ENCODE results near the gene OR5T2. TPM values are rescaled to one million over a fixed set of nuclear protein-coding genes. Genes with fewer than 3 reads are reported as not detected.
"Not testable (repeated sequence)": the region's sequence is repeated elsewhere in the genome, so short reads cannot be mapped to it uniquely, and the experiment has no call there.

The OR5T2 gene
- total RNA-seq (2014; rRNA removed; shearing (Covaris generic)), result not detected in 2 replicates
- polyA plus RNA-seq (2015; cell fraction: cytosol; rRNA removed), result not detected in 2 replicates
- polyA plus RNA-seq (2015; cell fraction: nucleus; rRNA removed), result not detected in 2 replicates

DNA sequence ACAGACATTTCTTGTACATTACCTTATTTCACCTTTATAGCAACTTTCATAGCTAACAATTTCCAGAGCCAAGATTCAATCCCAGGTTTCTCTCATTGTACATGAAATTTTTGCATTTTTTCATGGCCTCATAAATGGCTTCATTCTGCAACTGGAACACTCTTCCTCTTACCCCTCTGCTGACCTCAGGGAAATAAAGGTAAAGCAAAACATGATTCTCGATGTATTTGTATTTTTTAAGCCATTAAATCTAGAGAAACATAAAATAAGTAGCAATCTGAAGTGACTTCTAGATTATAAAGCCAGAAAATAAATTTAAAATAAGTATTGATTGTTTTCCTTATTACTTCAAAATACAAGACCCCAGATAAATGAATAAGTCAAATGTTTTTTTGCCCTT, at the start of gene OR5T2:
Gene OR5T2, minus strand, starts transcription at position 101 of the 400 bp plus-strand sequence. CDS start 1,193 bp downstream, outside the sequence.
- in situ Hi-C loops (cut with HindIII; ENCODE audit: low pct_unique_long_range_greater_than_20kb, low sequenced_read_pairs), result no loop called here
- no peak for DNase-seq (ENCODE audit: low read depth, low spot score)

DNA sequence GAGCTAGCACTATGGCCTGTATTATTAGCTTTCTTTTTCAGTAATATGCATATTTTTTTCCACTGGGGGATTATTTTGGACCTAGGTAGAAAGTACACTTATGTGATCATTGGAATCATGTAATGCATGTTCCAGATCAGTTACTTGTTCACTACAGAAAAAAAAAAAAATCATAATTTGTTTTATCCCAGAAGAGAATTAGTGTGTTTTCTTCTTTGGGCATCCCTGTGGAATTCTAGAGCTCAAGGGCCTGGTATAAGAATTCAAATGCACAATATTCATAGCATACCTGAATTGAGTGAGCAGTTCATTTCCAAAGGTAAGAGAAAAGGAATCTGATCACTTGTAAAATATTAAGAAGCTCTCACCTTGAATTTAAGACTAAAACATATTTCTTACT, 39.8 kb upstream of the OR5T2 start, which contains the start of gene OR5T1:
Gene OR5T1, plus strand, starts transcription at position 301 of the 400 bp plus-strand sequence. CDS start 1,485 bp downstream, outside the sequence.
- no peak for DNase-seq (ENCODE audit: low read depth, low spot score)
- in situ Hi-C loops (cut with HindIII; ENCODE audit: low pct_unique_long_range_greater_than_20kb, low sequenced_read_pairs), result no loop called here

DNA sequence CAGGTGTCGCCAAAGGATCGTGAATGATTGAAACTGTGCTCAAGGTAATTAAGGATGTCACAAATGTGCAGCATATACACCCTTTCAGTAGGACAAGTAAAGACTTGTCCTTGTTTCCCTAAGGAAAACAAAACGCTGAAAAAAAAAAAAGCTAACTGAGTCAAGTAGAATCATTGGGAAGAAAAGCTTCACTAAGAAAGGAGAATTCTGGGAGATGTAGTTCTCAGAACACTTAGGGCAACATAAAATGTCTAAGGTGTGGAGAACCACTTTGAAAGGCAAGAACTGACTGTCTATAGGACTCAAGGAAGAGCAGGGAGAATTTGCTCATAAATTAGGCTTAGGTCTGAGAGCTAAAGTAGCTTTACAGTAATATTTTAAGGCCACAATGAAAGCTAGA, 37.0 kb upstream of the OR5T2 start:
- DNase-seq (ENCODE audit: low read depth, low spot score), result peak; percentile 4
- in situ Hi-C loops (cut with HindIII; ENCODE audit: low pct_unique_long_range_greater_than_20kb, low sequenced_read_pairs), result no loop called here

DNA sequence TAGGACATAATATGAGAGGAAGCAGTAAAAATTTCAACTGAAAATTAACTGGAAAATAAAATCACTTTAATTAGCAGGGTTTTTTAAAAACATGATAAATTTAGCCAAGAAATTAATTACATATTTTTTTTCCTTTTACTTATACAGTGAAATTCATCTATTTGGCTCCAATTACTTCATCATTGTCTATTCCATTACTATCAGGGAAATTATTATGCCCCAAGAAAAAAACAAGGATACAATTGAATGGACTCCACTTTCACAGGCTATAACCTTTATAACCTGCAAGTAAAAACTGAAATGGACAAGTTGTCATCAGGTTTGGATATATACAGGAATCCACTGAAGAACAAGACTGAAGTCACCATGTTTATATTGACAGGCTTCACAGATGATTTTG, 17.9 kb upstream of the OR5T2 start, which contains the start of gene OR5T3:
Gene OR5T3, plus strand, starts transcription at position 301 of the 400 bp plus-strand sequence. Its CDS starts 0 bp downstream, at position 301.
- DNase-seq (ENCODE audit: low read depth, low spot score), result no peak
- in situ Hi-C loops (cut with HindIII; ENCODE audit: low pct_unique_long_range_greater_than_20kb, low sequenced_read_pairs), result no loop called here

DNA sequence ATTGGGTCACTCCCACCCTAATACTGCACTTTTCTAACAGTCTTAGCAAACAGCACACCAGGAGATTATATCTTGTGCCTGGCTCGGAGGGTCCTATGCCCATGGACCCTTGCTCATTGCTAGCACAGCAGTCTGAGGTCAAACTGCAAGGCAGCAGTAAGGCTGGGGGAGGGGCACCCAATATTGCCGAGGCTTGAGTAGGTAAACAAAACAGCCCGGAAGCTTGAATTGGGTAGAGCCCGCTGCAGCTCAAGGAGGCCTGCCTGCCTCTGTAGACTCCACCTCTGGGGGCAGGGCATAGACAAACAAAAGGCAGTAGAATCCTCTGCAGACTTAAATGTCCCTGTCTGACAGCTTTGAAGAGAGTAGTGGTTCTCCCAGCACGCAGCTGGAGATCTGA, 14.3 kb downstream of the OR5T2 start:
- in situ Hi-C loops (cut with HindIII; ENCODE audit: low pct_unique_long_range_greater_than_20kb, low sequenced_read_pairs); DNase-seq (ENCODE audit: low read depth, low spot score): not testable (repeated sequence)

DNA sequence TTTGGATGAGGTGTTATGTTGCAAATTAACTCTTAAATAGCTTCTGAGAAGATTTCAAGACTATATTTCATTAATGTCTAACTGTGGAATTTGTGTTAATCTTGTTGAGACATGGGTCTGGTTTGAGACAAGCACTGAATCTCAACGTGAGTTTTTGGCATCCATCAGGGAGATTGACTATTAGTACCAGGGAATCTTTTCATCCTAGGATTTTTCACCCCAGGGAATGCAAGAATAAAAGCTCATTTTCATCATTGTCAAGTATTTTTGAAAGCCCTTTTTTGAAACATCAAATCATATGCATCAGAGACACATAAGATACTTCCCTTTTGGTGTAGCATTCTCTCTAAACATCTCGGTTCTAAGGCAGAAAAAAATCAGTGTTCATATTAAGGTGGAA, 19.5 kb downstream of the OR5T2 start:
- in situ Hi-C loops (cut with HindIII; ENCODE audit: low pct_unique_long_range_greater_than_20kb, low sequenced_read_pairs), result no loop called here
- DNase-seq (ENCODE audit: low read depth, low spot score), result no peak

DNA sequence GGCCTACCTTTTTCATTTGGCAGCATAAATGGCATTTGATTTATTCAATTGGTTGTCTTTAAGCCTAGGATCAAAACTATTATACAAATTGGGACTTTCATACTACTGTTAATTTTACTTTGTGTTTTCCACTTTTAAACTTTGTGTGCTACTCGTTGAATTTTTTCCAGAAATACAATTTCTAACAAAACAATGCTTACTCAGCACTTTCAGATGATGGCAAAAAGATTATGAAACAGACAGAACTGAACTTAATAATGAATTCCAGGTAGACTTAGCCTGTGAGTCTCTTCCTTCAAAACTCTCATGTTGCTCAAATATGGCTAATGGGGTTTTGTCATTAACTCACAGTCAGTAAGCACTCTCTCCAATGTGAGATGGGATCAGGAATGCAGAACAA, 26.3 kb downstream of the OR5T2 start:
- no peak for DNase-seq (ENCODE audit: low read depth, low spot score)
- in situ Hi-C loops (cut with HindIII; ENCODE audit: low pct_unique_long_range_greater_than_20kb, low sequenced_read_pairs), result no loop called here

DNA sequence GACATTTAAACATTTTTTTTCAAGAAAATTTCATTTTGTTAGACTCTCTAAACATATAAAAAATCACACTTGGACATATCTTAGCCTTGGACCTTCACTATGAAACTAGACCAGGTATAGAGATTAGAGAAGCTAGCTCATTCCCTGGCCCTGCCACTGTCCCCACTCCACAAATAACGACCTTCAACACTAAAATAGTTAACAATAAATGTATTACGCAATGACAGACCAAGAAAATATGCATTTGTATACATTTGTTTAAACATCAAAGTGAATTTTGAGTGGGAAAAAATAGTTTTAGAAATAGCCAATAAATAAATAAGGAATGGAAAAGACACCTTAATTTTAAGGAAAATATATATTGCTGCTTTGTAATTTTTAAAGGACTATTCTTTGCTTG, 36.7 kb downstream of the OR5T2 start:
- in situ Hi-C loops (cut with HindIII; ENCODE audit: low pct_unique_long_range_greater_than_20kb, low sequenced_read_pairs), result no loop called here
- no peak for DNase-seq (ENCODE audit: low read depth, low spot score)

DNA sequence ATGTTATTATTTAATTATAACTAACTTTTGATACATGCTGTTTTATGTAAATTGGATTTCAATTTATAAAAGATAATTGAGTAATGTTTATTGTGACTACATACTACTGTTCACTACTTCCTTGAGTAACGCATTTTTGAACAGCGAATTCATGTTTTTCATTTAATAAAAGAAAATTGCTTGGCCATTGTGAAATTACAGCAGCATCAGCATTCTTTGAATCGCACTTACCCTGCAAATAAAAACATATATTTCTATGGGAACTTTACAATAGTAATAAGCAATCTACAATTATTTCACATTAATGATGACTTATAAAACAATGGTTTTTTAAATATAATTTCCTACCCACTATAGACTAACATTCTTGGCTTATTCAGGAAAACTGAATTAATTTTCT, 37.4 kb downstream of the OR5T2 start:
- in situ Hi-C loops (cut with HindIII; ENCODE audit: low pct_unique_long_range_greater_than_20kb, low sequenced_read_pairs), result no loop called here
- no peak for DNase-seq (ENCODE audit: low read depth, low spot score)

DNA sequence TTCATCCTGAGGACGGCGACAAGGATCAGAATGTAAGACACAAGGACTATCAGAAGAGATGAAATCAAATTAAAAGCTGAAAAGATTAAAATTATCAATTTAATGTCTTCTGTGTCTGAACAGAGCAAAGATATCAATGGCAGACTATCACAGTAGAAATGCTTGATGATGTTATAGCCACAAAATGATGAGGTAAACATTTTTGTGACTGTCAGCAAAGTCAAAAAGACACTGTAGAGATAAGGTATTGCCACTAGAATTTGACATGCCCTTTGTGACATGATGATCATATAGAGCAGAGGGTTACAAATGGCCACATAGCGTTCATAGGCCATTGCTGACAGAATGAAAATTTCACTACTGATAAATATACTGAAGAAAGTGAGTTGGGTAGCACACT, 45.5 kb downstream of the OR5T2 start:
- in situ Hi-C loops (cut with HindIII; ENCODE audit: low pct_unique_long_range_greater_than_20kb, low sequenced_read_pairs), result no loop called here
- no peak for DNase-seq (ENCODE audit: low read depth, low spot score)

DNA sequence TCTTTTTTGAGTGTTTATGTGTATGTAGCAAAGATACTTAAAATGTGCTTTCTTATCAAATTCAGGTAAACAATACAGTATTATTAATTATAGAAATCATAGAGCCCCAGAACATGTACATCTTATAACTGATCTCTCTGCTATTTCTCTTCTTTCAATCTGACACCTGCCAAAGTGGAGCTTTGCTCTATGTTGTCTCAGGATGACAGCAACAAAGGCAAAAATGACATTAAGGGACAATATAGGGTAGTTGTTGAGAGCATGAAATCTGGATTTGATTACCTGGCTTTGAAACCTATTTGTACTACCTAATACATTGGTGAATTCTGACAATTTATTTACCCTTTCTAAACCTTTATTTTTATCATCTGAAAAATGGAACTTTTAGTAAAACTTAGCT, 50.6 kb downstream of the OR5T2 start:
- in situ Hi-C loops (cut with HindIII; ENCODE audit: low pct_unique_long_range_greater_than_20kb, low sequenced_read_pairs), result no loop called here
- DNase-seq (ENCODE audit: low read depth, low spot score), result no peak

Other genes starting within 250 kb of the OR5T2 start
- gene OR5F1, start 239.6 kb downstream of the OR5T2 start, total RNA-seq (2014; rRNA removed; shearing (Covaris generic)), result not detected in 2 replicates
- not detected in 2 replicates for gene OR5AS1, start 206.6 kb downstream of the OR5T2 start, total RNA-seq (2014; rRNA removed; shearing (Covaris generic))
- gene OR8I2, start 140.9 kb downstream of the OR5T2 start, total RNA-seq (2014; rRNA removed; shearing (Covaris generic)), result not detected in 2 replicates
- gene OR8H2, start 130.6 kb downstream of the OR5T2 start, total RNA-seq (2014; rRNA removed; shearing (Covaris generic)), result not detected in 2 replicates
- gene OR8H3, start 111.9 kb downstream of the OR5T2 start, total RNA-seq (2014; rRNA removed; shearing (Covaris generic)), result not detected in 2 replicates
- gene OR8J3, start 94.1 kb downstream of the OR5T2 start, total RNA-seq (2014; rRNA removed; shearing (Covaris generic)), result not detected in 2 replicates
- gene OR8K5, start 73.9 kb downstream of the OR5T2 start, total RNA-seq (2014; rRNA removed; shearing (Covaris generic)), result not detected in 2 replicates
- 0.82 and 1.0 TPM in 2 replicates for gene OR5J2, start 57.6 kb downstream of the OR5T2 start, total RNA-seq (2014; rRNA removed; shearing (Covaris generic))
- not detected in 2 replicates for gene OR5T3, start 18.0 kb upstream of the OR5T2 start, total RNA-seq (2014; rRNA removed; shearing (Covaris generic))
- gene OR5T1, start 39.9 kb upstream of the OR5T2 start, total RNA-seq (2014; rRNA removed; shearing (Covaris generic)), result not detected in 2 replicates
- not detected in 2 replicates for gene OR8H1, start 58.0 kb upstream of the OR5T2 start, total RNA-seq (2014; rRNA removed; shearing (Covaris generic))
- gene OR8K3, start 80.9 kb upstream of the OR5T2 start, total RNA-seq (2014; rRNA removed; shearing (Covaris generic)), result not detected in 2 replicates
- not detected in 2 replicates for gene OR8K1, start 111.8 kb upstream of the OR5T2 start, total RNA-seq (2014; rRNA removed; shearing (Covaris generic))
- not detected in 2 replicates for gene OR8J1, start 120.0 kb upstream of the OR5T2 start, total RNA-seq (2014; rRNA removed; shearing (Covaris generic))
- gene OR8U1, start 141.4 kb upstream of the OR5T2 start, total RNA-seq (2014; rRNA removed; shearing (Covaris generic)), result not detected in 2 replicates
- gene OR5AL1, start 178.4 kb upstream of the OR5T2 start, total RNA-seq (2014; rRNA removed; shearing (Covaris generic)), result not detected in 2 replicates
- not detected in 2 replicates for gene OR5M3, start 239.1 kb upstream of the OR5T2 start, total RNA-seq (2014; rRNA removed; shearing (Covaris generic))

Data from SK-MEL-5 (cell line).